Measurements from ENCODE around the gene LY6G6C.

The LY6G6C gene

DNA sequence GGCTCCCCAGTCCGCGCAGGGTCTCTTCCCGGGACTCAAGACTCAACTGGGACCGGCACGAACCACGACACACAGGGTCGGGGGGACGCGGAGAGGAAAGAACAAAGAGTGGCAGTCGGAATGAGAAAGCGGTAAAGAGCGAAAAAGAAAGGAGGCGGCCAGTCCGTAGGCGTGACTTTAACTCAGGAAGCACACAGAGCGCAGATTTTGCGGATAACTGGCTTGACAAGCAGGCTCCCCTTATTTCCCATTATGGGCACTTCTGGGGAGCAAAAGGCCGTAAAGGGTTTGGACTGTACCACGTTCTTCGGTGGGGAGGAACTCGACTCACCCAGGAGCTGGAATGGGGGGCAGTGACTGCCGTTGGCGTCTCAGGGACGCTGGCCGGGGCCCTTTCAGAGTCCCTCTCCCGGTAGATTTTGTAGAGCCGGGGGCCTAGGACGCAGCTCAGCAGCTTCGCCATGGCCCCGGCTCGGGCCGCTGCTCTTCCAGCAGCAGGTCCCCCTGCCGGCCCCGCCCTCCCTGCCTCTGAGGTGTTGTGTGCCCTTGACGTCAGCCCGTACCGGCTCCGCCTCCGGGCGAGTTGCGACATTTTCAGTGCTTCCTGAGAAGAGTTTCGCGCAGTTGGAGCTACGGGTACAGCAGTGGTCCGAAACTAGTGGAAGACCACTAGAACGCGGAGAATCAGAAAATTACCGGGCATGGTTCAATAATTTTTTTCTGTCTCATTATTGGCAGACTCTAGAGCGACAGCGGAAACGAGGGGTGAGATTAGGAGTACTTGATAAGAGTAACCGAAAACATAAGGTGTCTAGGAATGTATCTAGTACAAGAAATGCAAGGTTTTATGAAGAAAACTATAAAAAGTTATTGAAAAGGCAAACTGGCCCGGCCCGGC lies 18.5 kb downstream of the LY6G6C start, which contains the start of gene ABHD16A:
Gene ABHD16A, minus strand, starts transcription at position 506 of the 898 bp plus-strand sequence. Its CDS starts 43 bp downstream, at position 463.
- CTCF ChIA-PET, result interaction anchor here (0.6 to 1.4 kb wide), 5 partner anchors 36 to 127 kb away, joined by 3 to 5 read pairs (median 3); partner anchors contain the start of genes MSH5 and VARS1
- peak; percentile 99 for DNase-seq (ENCODE audit: extremely low spot score)
- POLR2A ChIA-PET, result interaction anchor here (0.6 to 2.9 kb wide), 27 partner anchors 10 to 267 kb away, joined by 3 to 43 read pairs (median 4); partner anchors contain the start of genes BAG6, C6orf47, CLIC1 and CSNK2B
- TF ChIP-seq ARNT (IDR thresholded peaks at IDR 0.05) (no peak; the same call in 1 of the 2 replicates), NFRKB (IDR thresholded peaks at IDR 0.05) (no peak), LEF1 (IDR thresholded peaks at IDR 0.05; ENCODE audit: borderline replicate concordance) (no peak), ELF4 (IDR thresholded peaks at IDR 0.05) (peak; percentile 32; the same call in 1 of the 2 replicates), L3MBTL2 (conservative IDR thresholded peaks at IDR 0.05) (peak; percentile 43), BHLHE40 (IDR thresholded peaks at IDR 0.05; ENCODE audit: borderline replicate concordance) (peak; percentile 54; the same call in 1 of the 2 replicates), ZNF384 (IDR thresholded peaks at IDR 0.05) (no peak)
- TF ChIP-seq, protein P1, sequence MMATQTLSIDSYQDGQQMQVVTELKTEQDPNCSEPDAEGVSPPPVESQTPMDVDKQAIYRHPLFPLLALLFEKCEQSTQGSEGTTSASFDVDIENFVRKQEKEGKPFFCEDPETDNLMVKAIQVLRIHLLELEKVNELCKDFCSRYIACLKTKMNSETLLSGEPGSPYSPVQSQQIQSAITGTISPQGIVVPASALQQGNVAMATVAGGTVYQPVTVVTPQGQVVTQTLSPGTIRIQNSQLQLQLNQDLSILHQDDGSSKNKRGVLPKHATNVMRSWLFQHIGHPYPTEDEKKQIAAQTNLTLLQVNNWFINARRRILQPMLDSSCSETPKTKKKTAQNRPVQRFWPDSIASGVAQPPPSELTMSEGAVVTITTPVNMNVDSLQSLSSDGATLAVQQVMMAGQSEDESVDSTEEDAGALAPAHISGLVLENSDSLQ (IDR thresholded peaks at IDR 0.05), result peak; percentile 34; the same call in 1 of the 2 replicates

DNA sequence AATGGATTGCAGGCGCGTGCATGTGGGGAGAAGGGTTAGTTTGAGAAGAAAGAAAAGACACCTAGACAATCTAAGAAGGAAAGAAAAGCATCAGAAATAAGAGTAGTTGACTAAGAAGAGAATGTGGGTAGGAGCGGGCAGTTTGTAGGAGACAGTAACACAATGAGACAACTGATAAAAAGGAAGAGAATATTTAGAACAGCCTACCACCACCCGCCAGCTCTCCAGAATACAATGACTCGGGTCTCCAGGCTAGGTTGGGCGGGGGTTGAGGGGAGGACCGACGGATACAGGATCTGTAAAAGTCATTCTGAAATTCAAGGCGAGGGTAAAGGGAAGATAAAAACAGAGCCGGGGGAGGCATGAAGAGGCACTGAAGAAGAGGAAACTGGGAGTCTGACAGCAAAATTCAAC lies 19.1 kb downstream of the LY6G6C start:
- DNase-seq (ENCODE audit: extremely low spot score), result no peak
- no peak for TF ChIP-seq BHLHE40 (IDR thresholded peaks at IDR 0.05; ENCODE audit: borderline replicate concordance)
- TF ChIP-seq L3MBTL2 (conservative IDR thresholded peaks at IDR 0.05), result no peak
- TF ChIP-seq, protein P1 (IDR thresholded peaks at IDR 0.05), result no peak
- no peak for TF ChIP-seq FOXA1 (IDR thresholded peaks at IDR 0.05)
- no peak for TF ChIP-seq ARNT (IDR thresholded peaks at IDR 0.05)
- no peak for TF ChIP-seq SUZ12 (IDR thresholded peaks at IDR 0.05)
- no peak for TF ChIP-seq CTBP1 (IDR thresholded peaks at IDR 0.05; ENCODE audit: borderline replicate concordance)
- no peak for TF ChIP-seq FOXM1 (IDR thresholded peaks at IDR 0.05; ENCODE audit: borderline replicate concordance)
- TF ChIP-seq SP1 (IDR thresholded peaks at IDR 0.05), result no peak
- POLR2A ChIA-PET, result interaction anchor here (0.7 to 2.9 kb wide), 13 partner anchors 10 to 268 kb away, joined by 3 to 43 read pairs (median 6); partner anchors contain the start of genes C6orf47, CLIC1, DDAH2 and HSPA1B
- CTCF ChIA-PET, result interaction anchor here (1.4 kb wide), 1 partner anchor 67 kb away, joined by 5 read pairs; no protein-coding TSS in a partner anchor

DNA sequence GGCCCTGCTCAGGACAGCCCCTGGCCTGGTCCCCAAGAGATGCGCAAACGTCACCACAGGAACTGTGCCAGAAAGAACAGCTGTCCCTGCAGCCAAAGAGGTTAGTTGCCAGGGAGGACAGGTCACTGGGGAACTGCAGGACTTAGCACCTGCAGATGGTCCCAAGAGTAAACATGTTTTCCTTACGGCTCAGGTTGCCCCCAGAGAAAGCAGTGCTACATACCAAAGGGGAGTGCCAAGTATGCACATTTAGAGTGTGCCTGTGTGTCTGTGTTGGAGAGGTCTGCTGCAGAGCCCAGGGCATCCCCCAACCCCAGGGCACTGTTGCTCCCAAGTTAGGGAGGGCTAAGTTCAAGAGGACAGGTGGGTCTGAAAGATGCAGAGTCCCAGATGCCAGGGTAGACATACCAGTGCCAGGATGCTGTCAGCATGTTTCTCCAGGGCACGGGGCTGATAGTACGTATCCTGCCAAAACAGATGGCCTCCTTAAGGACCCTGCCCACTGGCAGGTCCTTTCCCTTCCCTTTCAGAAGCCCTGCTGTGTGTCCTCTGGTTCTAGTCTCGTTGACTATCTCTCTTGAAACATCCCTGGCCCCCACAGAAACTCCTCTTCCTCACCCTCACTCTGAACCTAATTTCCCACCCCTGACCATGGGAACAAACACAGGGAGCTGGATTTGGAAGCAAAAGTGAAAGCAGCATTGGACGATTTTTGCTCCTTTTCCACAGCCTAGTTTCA lies 19.7 kb downstream of the LY6G6C start:
- POLR2A ChIA-PET, result interaction anchor here (0.5 to 2.9 kb wide), 10 partner anchors 9 to 268 kb away, joined by 3 to 43 read pairs (median 6); partner anchors contain the start of genes C6orf47, CLIC1, DDAH2 and LSM2
- CTCF ChIA-PET, result no interaction called here
- TF ChIP-seq TARDBP (IDR thresholded peaks at IDR 0.05) (no peak), ELF4 (IDR thresholded peaks at IDR 0.05) (no peak), LEF1 (IDR thresholded peaks at IDR 0.05; ENCODE audit: borderline replicate concordance) (no peak), SP1 (IDR thresholded peaks at IDR 0.05) (no peak), SUZ12 (IDR thresholded peaks at IDR 0.05) (no peak), FOXA1 (IDR thresholded peaks at IDR 0.05) (no peak), FOXM1 (IDR thresholded peaks at IDR 0.05; ENCODE audit: borderline replicate concordance) (no peak), ARNT (IDR thresholded peaks at IDR 0.05) (no peak), ZNF384 (IDR thresholded peaks at IDR 0.05) (no peak), HDGF (IDR thresholded peaks at IDR 0.05; ENCODE audit: borderline replicate concordance) (no peak)
- TF ChIP-seq, protein P1 (IDR thresholded peaks at IDR 0.05), result no peak
- no peak for DNase-seq (ENCODE audit: extremely low spot score)

DNA sequence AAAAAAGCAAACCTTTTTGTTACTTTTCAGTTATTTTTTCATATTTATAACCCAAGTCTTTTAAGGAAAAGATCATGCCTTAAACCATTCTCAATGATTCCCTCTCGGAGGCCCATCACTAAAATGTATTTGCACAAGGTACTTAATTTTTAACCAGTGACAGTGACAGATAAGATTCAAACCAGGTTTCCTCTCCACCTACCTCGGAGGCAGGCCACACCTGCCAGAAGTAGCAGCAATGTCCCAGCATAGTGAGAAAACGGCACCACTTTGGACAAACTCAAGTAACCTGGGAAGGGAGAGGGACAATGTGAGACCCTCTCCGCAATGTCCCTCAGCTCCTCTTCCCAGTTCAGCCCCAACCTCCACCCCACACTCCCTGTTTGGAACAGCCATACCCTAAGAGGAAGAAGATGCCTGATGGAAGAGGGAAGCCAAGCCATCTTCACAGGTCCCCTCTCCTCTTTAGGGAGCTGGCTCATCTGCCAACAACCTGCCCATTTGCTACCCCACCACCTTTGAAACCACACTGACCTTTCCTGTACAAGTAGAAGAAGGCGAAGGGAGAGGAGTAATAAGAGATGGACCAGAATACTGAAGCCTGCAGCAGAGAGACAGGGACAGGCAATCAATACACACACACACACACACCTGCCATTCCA lies 20.7 kb downstream of the LY6G6C start:
- POLR2A ChIA-PET, result interaction anchor here (0.5 kb wide), 1 partner anchor 70 kb away, joined by 4 read pairs; no protein-coding TSS in a partner anchor
- TF ChIP-seq CTBP1 (IDR thresholded peaks at IDR 0.05; ENCODE audit: borderline replicate concordance) (no peak), SP1 (IDR thresholded peaks at IDR 0.05) (no peak), BHLHE40 (IDR thresholded peaks at IDR 0.05; ENCODE audit: borderline replicate concordance) (no peak), FOXA1 (IDR thresholded peaks at IDR 0.05) (no peak), ZNF384 (IDR thresholded peaks at IDR 0.05) (no peak), NFRKB (IDR thresholded peaks at IDR 0.05) (no peak), HDGF (IDR thresholded peaks at IDR 0.05; ENCODE audit: borderline replicate concordance) (no peak)
- CTCF ChIA-PET, result no interaction called here
- no peak for DNase-seq (ENCODE audit: extremely low spot score)

DNA sequence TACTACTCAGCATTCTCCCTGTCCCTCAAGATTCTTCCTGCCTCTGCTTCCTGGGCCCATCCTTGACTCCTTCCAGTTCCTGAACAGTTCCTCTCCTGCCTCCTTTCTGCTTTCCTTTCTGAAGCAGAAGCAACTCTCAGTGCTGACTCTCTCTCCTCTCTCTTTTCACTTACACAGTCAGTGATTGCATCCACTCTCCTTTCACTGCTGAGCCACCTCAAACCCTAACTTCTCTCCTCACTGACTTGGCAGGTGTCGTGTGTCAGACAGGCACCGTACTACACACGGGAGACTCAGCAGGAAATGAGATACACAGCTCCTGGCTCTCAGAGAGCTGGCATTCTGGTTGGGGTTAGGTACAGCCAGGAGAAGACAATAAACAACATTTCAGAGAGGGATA lies 24.0 kb downstream of the LY6G6C start:
- ChIA-PET POLR2A (no interaction called here), CTCF (no interaction called here)
- no peak for DNase-seq (ENCODE audit: extremely low spot score)
- TF ChIP-seq SUZ12 (IDR thresholded peaks at IDR 0.05) (no peak), LEF1 (IDR thresholded peaks at IDR 0.05; ENCODE audit: borderline replicate concordance) (no peak), ZNF384 (IDR thresholded peaks at IDR 0.05) (no peak), L3MBTL2 (conservative IDR thresholded peaks at IDR 0.05) (no peak), TARDBP (IDR thresholded peaks at IDR 0.05) (no peak), FOXA1 (IDR thresholded peaks at IDR 0.05) (no peak), FOXM1 (IDR thresholded peaks at IDR 0.05; ENCODE audit: borderline replicate concordance) (no peak), FOXK2 (IDR thresholded peaks at IDR 0.05) (no peak), NFRKB (IDR thresholded peaks at IDR 0.05) (no peak), BHLHE40 (IDR thresholded peaks at IDR 0.05; ENCODE audit: borderline replicate concordance) (no peak), HDGF (IDR thresholded peaks at IDR 0.05; ENCODE audit: borderline replicate concordance) (no peak)
- TF ChIP-seq, protein P1 (IDR thresholded peaks at IDR 0.05), result no peak

Measured in HEK293T (cell line).